Fibroblast of upper back skin (primary cell): ENCODE data around the gene RASL11A.
A peak's percentile ranks its signal among the peaks of the same experiment; 100 is the strongest.
"Not testable (repeated sequence)": the region's sequence is repeated elsewhere in the genome, so short reads cannot be mapped to it uniquely, and the experiment has no call there.

Experiments used
- DNase-seq: peaks from one replicate; pipeline ENCODE4 v3.0.0-alpha.2; 2013

RASL11A gene

GRCh38 chr13:27269114-27269665 is 1.4 kb upstream of the RASL11A start:
- DNase-seq = no peak

- no peak for DNase-seq
Measured at GRCh38 chr13:27271570-27272096, 1.0 kb downstream of the RASL11A start.

GRCh38 chr13:27273658-27274425 is 3.2 kb downstream of the RASL11A start:
- peak; percentile 23 for DNase-seq

- DNase-seq = no peak
Measured at GRCh38 chr13:27274631-27275030, 4.0 kb downstream of the RASL11A start.

GRCh38 chr13:27276188-27276587 is 5.6 kb downstream of the RASL11A start:
- DNase-seq = no peak

GRCh38 chr13:27279506-27279905 is 8.9 kb downstream of the RASL11A start:
- DNase-seq = no peak

GRCh38 chr13:27280009-27280656 is 9.5 kb downstream of the RASL11A start:
- no peak for DNase-seq

GRCh38 chr13:27280841-27281240 is 10.2 kb downstream of the RASL11A start:
- no peak for DNase-seq

- DNase-seq = no peak
Measured at GRCh38 chr13:27281420-27281819, 10.8 kb downstream of the RASL11A start.

- DNase-seq = no peak
Measured at GRCh38 chr13:27283906-27284493, 13.4 kb downstream of the RASL11A start.

GRCh38 chr13:27288392-27288791 is 17.8 kb downstream of the RASL11A start:
- DNase-seq = no peak

GRCh38 chr13:27289011-27289665 is 18.5 kb downstream of the RASL11A start:
- no peak for DNase-seq

GRCh38 chr13:27290715-27291114 is 20.1 kb downstream of the RASL11A start:
- no peak for DNase-seq

- DNase-seq = not testable (repeated sequence)
Measured at GRCh38 chr13:27291967-27292366, 21.3 kb downstream of the RASL11A start.

- no peak for DNase-seq
Measured at GRCh38 chr13:27293076-27293691, 22.6 kb downstream of the RASL11A start.

GRCh38 chr13:27293873-27294515 is 23.4 kb downstream of the RASL11A start:
- no peak for DNase-seq

- no peak for DNase-seq
Measured at GRCh38 chr13:27295096-27295495, 24.5 kb downstream of the RASL11A start.

- DNase-seq = no peak
Measured at GRCh38 chr13:27295660-27296059, 25.0 kb downstream of the RASL11A start.

GRCh38 chr13:27296496-27296895 is 25.9 kb downstream of the RASL11A start:
- no peak for DNase-seq

GRCh38 chr13:27298849-27299248 is 28.2 kb downstream of the RASL11A start:
- no peak for DNase-seq

GRCh38 chr13:27300406-27300805 is 29.8 kb downstream of the RASL11A start:
- not testable (repeated sequence) for DNase-seq
